Measurements from ENCODE around the gene DNAI2. TPM values are rescaled to one million over a fixed set of nuclear protein-coding genes. Genes with fewer than 3 reads are reported as not detected.

The DNAI2 gene, protein sequence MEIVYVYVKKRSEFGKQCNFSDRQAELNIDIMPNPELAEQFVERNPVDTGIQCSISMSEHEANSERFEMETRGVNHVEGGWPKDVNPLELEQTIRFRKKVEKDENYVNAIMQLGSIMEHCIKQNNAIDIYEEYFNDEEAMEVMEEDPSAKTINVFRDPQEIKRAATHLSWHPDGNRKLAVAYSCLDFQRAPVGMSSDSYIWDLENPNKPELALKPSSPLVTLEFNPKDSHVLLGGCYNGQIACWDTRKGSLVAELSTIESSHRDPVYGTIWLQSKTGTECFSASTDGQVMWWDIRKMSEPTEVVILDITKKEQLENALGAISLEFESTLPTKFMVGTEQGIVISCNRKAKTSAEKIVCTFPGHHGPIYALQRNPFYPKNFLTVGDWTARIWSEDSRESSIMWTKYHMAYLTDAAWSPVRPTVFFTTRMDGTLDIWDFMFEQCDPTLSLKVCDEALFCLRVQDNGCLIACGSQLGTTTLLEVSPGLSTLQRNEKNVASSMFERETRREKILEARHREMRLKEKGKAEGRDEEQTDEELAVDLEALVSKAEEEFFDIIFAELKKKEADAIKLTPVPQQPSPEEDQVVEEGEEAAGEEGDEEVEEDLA
- total RNA-seq: not detected
- polyA plus RNA-seq: not detected
- long read RNA-seq, donor 1: 0 reads
- long read RNA-seq, donor 2: 0 reads

DNA sequence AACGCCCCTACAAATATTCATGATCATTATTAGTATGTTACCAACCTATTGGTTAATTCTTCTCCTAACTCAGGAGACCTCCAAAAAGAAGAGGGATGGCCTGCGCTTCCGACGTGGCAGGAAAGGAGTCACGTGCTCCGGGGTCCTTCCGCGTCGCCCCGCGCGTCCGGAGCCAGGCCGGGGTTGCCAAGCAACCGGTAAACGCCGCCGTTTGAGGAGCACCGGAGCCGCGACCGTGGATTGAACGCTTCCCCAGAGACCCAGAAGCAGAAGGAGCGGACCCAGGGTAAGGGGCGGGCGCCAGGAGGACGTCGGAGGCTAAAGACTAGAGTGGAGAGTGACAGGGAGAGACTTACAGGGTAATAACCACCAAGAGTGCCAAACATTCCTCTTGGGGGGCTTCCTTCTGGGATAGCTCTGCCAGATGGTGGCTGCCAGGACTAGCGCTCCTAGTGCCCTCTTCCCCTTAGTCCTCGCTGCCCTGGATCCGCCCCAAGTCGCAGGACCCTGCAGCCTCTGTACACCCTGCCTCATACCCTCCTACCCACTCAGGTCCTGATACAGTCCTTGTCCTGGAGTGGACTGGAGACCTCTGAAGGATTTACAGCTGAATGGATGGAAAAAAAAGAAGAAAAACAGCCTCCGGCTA is at the start of gene DNAI2:
Gene DNAI2 (plus strand): TSS at position 175 of the 649 bp plus-strand sequence. CDS start 7,584 bp downstream, outside the sequence.
- H3K27me3 ChIP-seq (ENCODE audit: insufficient read depth in 3 of 3, low read length in 2 of 3): peaks cover 0 to 21% (median 2%) of the 10 kb centered on the region in 3 donors
- DNase-seq: peak in 1 of 2 donors; percentile 40
- H3K36me3 ChIP-seq (ENCODE audit: insufficient read depth in 1 of 2, low read depth in 1 of 2): no peaks in the 10 kb centered on the region
- H3K4me3 ChIP-seq: no peak within 1 kb of the TSS
- no peak within 1 kb of the TSS for H3K27ac ChIP-seq
- peaks cover 5% of the 10 kb centered on the region for H3K4me1 ChIP-seq
- 16 to 20% (median 17%) methylated on average over 33 of the region's 33 CpGs for WGBS, 3 donors
- intact Hi-C loops (cut with DNase I): no loop called here
- no peaks in the 10 kb centered on the region for H3K9me3 ChIP-seq
- TF ChIP-seq, protein P1, sequence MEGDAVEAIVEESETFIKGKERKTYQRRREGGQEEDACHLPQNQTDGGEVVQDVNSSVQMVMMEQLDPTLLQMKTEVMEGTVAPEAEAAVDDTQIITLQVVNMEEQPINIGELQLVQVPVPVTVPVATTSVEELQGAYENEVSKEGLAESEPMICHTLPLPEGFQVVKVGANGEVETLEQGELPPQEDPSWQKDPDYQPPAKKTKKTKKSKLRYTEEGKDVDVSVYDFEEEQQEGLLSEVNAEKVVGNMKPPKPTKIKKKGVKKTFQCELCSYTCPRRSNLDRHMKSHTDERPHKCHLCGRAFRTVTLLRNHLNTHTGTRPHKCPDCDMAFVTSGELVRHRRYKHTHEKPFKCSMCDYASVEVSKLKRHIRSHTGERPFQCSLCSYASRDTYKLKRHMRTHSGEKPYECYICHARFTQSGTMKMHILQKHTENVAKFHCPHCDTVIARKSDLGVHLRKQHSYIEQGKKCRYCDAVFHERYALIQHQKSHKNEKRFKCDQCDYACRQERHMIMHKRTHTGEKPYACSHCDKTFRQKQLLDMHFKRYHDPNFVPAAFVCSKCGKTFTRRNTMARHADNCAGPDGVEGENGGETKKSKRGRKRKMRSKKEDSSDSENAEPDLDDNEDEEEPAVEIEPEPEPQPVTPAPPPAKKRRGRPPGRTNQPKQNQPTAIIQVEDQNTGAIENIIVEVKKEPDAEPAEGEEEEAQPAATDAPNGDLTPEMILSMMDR (IDR thresholded peaks at IDR 0.05): no peak
- no peak for ATAC-seq

DNA sequence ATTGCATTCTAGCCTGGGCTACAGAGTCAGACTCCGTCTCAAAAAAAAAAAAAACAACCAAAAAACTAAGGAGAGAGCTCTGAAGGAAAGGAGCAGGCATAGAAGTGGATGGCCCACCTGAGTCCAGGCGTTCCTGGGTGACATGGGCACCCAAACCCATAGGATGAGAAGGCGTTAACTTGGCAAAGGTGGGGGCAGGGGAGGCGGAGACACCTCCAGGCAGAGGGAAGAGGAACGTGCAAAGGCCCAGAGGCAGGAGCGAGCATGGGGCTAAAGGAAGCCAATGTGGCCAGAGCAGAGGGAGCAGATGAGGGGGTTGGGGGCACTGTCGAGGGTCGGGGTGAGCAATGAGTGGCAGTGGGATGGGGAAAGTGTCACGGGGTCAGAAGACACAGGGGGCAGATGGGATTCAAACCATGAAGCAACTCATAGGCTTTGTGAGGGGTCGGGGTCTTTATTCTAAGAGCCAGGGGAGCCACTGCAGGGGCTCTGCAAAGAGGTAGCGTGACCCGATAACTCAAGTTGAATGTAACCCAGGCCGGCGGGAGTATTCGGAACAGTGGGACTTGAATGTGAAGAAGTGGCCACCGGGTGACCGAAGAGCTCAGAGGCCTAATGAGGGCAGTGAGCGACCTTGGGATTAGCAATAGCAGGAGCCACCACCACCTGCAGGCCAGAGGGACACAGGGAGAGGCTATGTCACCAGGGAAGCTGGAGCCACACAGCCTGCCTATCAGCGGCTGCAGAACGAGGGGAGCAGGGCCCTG is 48.9 kb upstream of the DNAI2 start:
- intact Hi-C loops (cut with DNase I): no loop called here
- TF ChIP-seq, protein P1 (IDR thresholded peaks at IDR 0.05): no peak
- Histone ChIP-seq H3K36me3 (ENCODE audit: insufficient read depth in 1 of 2, low read depth in 1 of 2) (peaks cover 0 to 31% of the 10 kb centered on the region in 2 donors), H3K9me3 (no peaks in the 10 kb centered on the region), H3K27me3 (ENCODE audit: insufficient read depth in 3 of 3, low read length in 2 of 3) (no peaks in the 10 kb centered on the region), H3K27ac (no peak overlapping the region), H3K4me1 (no peaks in the 10 kb centered on the region), H3K4me3 (no peak overlapping the region)
- 90 to 95% (median 94%) methylated on average over 20 of the region's 20 CpGs for WGBS, 3 donors
- ATAC-seq (no peak), DNase-seq (no peak)

DNA sequence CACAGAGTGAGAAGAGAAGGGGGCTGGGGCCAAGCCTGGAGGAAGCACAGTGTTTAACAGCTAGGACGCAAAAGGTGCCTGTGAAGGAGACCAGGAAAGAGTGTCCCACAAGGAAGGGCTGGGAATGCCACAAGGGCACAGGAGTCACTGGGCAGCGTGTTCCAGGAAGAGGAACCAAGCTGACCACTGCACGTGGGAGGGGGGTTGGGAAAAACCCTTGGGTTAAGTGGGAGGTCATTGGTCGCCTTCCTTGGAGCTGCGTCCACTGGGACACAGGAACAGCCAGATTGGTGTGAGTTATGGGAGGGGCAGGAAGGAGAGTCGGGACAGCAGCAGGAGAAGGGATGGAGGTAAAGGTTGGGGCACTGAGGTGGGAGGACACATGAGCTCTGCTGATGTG is 47.8 kb upstream of the DNAI2 start:
- TF ChIP-seq, protein P1 (IDR thresholded peaks at IDR 0.05): no peak
- Histone ChIP-seq H3K27ac (no peak overlapping the region), H3K36me3 (ENCODE audit: insufficient read depth in 1 of 2, low read depth in 1 of 2) (peaks cover 0 to 41% of the 10 kb centered on the region in 2 donors), H3K4me3 (no peak overlapping the region), H3K27me3 (ENCODE audit: insufficient read depth in 3 of 3, low read length in 2 of 3) (no peaks in the 10 kb centered on the region), H3K9me3 (no peaks in the 10 kb centered on the region), H3K4me1 (no peaks in the 10 kb centered on the region)
- intact Hi-C loops (cut with DNase I): no loop called here
- no peak for DNase-seq
- no peak for ATAC-seq
- 67 to 76% (median 70%) methylated on average over 6 of the region's 6 CpGs for WGBS, 3 donors

DNA sequence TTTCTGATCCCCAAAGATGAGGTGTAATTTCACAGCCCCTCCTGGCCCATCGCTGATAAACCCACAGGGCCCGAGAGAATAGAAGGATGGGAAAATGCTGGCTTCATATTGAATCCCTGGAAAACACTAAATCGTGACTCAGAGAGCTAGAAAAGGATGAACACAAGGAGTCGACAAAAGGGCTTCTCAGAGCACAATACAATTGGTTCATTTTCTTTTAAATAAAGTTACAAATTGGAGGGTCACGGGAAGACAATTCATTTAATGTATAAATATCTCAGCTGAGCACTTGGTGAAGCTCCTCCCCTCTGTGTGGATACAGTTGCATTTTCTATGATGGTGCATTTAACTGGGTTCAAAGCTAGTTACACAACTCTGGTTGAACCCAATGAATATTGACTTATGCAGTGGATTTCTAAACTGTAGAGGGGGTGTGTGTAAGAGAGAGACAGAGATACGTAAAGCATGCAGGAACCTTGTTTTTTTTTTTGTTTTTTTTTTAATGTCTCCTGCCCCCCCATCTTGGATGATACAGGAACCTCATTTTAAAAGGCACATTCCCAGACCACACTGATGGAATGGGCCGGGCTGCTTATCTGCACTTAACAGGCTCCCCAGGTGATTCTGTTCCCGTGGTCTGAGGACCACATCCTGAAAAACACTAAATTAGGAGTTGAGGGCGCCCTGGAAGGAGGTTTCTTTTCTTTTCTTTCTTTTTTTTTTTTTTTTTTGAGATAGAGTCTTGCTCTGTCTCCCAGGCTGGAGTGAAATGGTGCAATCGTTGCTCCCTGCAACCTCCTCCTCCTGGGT is 46.6 kb upstream of the DNAI2 start:
- ATAC-seq (no peak), DNase-seq (no peak)
- H3K36me3 ChIP-seq (ENCODE audit: insufficient read depth in 1 of 2, low read depth in 1 of 2): peaks cover 0 to 50% of the 10 kb centered on the region in 2 donors
- H3K4me1 ChIP-seq: no peaks in the 10 kb centered on the region
- H3K27me3 ChIP-seq (ENCODE audit: insufficient read depth in 3 of 3, low read length in 2 of 3): no peaks in the 10 kb centered on the region
- no peak overlapping the region for H3K4me3 ChIP-seq
- WGBS, 3 donors: 79 to 84% (median 80%) methylated on average over 10 of the region's 10 CpGs
- H3K9me3 ChIP-seq: no peaks in the 10 kb centered on the region
- H3K27ac ChIP-seq: no peak overlapping the region
- intact Hi-C loops (cut with DNase I): no loop called here
- TF ChIP-seq, protein P1 (IDR thresholded peaks at IDR 0.05): no peak
